ENCODE measurements around the gene HTR3E.
"Not testable (repeated sequence)": the region's sequence is repeated elsewhere in the genome, so short reads cannot be mapped to it uniquely, and the experiment has no call there.

The HTR3E gene

DNA sequence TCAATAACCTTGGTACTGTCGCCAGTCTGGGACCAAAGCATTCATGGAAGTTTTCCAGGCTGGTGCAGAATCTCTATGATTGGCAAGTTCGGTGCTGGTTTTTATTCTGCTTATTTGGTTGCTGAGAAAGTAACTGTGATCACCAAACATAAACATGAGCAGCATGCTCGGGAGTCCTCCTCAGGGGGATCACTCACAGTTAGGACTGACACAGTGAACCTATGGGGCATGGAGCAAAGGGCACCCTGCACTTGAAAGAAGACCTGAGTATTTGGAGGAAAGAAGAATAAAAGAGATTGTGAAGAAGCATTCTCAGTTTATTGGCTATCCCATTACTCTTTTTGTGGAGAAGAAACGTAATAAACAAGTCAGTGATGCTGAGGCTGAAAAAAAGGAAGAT is 19.2 kb downstream of the HTR3E start:
- no peak for DNase-seq

GRCh38 chr3:184117636-184118035 is 20.8 kb downstream of the HTR3E start:
- DNase-seq = no peak

DNA sequence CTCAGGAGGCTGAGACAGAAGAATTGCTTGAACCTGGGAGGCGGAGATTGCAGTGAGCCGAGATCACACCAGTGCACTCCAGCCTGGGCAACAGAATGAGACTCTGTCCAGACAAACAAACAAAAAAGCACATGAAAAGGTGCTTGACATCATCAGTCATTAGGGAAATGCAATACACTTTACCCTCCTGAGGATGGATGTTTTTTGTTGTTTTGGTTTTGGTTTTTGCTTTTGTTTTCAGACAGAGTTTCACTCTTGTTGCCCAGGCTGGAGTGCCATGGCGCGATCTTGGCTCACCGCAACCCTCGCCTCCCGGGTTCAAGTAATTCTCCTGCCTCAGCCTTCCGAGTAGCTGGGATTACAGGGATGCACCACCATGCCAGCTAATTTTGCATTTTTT is 24.2 kb downstream of the HTR3E start:
- DNase-seq = not testable (repeated sequence)

DNA sequence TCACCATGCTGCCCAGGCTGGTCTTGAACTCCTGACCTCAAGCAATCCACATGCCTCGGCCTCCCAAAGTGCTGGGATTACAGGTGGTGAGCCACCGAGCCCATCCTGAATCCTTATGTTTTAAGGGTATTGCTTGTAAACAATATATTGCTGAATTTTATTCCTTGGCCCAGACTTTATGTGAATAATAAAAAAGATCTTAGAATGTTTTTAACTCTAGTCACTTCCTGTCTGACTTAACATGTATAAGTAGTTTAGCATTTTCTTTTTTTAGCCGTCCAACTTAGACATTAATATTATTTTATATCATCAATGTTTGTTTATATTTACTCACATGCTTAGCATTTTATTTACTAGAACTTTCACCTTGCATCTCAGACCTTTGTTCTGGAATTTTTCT is 29.1 kb downstream of the HTR3E start:
- no peak for DNase-seq

GRCh38 chr3:184129012-184129411 is 32.1 kb downstream of the HTR3E start:
- DNase-seq = no peak

DNA sequence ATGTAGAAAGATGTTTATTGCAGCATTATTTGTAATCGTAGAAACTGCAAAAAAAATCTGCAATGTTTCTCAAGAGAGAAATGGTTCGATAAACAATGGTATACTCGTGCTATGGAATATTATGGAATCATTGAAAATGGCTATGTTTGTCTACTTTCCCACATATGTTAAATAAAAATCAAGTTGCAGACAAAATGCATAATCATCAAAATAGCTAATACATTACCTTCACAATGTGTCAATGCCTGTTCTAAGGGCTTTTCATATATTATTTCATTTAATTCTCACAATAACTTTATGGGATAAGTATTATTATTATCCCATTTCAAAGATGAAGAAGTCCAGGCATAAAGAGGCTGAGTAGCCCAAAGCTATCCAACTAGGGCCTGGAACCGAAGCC is 36.1 kb downstream of the HTR3E start:
- no peak for DNase-seq

- peak; percentile 15 for DNase-seq
Measured at GRCh38 chr3:184133840-184134745, 37.2 kb downstream of the HTR3E start.

DNA sequence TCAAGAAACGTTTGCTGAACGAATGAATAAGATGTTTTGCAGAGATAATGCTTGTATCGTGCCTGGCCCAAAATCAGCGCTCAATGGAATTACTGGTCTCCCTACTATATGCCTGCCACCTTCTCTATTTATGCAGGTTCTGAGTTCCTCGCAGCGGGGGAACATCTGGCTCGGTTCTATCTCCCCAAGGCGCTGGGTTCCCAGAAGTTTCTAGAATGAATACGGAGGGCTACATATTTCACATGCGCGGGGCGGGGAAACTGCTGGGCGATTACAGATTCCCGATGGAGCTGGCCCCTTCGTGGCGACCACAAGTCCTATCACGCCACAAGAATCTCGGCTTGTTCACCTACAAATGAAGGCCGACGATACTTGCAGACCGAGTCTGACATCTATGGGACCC is 37.9 kb downstream of the HTR3E start:
- DNase-seq = no peak

DNA sequence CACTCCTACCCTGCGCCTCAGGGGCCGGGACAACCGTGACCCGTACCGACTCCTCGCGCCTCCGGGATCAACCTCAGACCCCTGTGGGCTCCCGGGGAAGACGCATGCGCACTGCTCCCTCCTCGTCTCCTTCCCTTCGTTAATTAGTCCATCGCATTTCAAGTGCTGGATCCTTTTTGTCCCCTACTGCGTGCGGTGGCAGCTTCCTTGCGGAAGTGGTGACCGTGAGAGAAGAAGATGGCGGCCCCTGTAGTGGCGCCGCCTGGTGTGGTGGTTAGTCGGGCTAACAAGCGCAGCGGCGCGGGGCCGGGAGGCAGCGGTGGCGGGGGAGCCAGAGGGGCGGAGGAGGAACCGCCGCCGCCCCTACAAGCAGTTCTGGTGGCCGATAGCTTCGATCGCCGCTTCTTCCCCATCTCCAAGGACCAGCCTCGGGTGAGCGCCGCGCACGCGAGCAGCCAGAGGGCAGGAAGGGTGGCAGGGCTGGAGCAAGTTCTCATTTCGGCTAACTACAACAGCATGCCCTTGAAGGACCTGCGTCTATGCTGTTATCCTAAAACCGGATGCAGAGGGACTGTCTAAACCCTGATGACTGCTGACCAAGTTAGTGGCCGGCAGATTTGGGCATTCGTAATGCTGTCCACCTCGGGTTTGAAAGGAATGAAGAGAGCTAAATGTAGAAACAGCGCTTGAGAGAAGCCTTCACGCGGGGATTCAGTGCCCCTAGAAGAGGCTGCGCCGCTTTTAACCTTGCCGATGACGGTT is 38.5 kb downstream of the HTR3E start, which contains the start of gene EIF2B5:
EIF2B5 (plus strand) TSS at position 210 of the 762 bp plus-strand sequence; CDS start at position 238, 28 bp downstream.
- DNase-seq = peak; percentile 66

GRCh38 chr3:184135911-184136260 is 39.0 kb downstream of the HTR3E start:
- DNase-seq = no peak

- DNase-seq = no peak
Measured at GRCh38 chr3:184140436-184140835, 43.6 kb downstream of the HTR3E start.

DNA sequence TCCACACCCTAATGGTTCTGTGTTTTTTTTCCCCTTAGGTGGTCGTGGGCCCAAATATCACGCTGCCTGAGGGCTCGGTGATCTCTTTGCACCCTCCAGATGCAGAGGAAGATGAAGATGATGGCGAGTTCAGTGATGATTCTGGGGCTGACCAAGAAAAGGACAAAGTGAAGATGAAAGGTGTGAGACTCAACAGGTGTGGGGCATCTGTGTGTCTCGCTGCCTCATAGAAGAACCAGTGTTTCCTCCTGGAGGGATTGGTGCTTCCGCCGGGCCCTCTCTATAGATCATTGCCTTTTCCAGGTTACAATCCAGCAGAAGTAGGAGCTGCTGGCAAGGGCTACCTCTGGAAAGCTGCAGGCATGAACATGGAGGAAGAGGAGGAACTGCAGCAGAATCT is 45.3 kb downstream of the HTR3E start:
- no peak for DNase-seq

GRCh38 chr3:184143327-184143726 is 46.5 kb downstream of the HTR3E start:
- no peak for DNase-seq

- no peak for DNase-seq
Measured at GRCh38 chr3:184144505-184144904, 47.6 kb downstream of the HTR3E start.

DNA sequence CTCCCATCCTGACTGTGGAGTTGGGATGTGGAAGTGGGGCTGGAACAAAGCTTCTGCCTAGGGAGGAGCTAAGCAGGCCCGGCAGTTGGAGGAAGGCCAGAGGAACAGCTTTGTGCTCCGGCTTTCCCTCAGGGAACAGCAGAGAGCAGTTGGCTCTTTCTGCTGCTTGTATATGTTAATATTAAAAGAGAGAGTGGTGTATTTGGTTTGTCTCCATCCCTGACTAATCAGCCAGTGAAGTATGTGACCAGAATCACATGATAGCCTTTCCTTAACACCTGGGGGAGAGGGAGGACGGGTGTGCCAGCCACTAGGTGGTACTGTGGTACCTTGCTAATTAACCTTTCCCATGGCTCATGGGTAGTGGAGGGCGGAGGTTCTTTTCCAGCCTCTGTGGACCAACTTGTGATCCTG is 48.3 kb downstream of the HTR3E start:
- no peak for DNase-seq

DNA sequence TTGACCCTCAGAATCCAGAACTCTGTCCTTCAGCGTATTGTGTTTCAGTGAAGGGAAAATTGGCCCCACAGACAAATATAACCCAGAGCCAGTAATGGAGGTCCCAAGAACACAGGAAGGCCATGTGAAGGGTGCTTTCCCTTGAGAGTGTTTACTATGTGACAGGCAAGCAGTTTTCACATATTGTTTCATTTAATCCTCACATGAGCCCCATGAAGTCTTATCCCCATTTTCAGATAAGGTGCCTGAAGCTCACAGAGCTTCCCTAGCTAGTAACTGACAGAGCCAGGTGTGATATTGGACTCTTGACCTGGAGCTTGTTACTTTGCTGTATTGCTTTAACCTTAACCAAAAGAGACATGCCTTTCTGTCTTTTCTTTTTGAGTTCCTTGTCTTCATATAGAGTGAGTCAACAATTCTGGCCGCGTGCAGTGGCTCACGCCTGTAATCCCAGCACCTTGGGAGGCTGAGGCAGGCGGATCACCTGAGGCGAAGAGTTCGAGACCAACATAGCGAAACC is 48.9 kb downstream of the HTR3E start:
- DNase-seq = no peak

- DNase-seq = no peak
Measured at GRCh38 chr3:184148076-184148475, 51.2 kb downstream of the HTR3E start.

DNA sequence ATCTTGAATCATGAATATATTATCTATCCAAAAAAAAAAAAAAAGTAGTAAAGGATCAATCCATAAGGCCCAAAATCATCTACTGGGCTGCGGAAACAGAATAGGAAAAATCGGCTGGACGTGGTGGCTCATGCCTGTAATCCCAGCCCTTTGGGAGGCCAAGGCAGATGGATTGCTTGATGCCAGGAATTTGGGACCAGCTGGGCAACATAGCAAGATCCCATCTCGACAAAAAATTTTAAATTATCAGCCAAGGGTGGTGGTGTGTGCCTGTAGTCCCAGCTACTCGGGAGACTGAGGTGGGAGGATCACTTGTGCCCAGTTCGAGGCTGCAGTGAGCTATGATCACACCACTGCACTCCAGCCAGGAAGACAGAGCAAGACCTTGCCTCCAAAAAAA is 52.3 kb downstream of the HTR3E start:
- DNase-seq = no peak

DNA sequence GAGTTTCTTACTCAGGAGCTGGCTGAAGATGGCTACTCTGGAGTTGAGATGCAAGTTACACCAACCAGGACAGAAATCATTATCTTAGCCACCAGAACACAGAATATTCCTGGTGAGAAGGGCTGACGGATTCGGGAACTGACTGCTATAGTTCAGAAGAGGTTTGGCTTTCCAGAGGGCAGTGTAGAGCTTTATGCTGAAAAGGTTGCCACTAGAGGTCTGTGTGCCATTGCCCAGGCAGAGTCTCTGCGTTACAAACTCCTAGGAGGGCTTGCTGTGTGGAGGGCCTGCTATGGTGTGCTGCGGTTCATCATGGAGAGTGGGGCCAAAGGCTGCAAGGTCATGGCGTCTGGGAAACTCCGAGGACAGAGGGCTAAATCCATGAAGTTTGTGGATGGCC is 52.9 kb downstream of the HTR3E start:
- not testable (repeated sequence) for DNase-seq

DNA sequence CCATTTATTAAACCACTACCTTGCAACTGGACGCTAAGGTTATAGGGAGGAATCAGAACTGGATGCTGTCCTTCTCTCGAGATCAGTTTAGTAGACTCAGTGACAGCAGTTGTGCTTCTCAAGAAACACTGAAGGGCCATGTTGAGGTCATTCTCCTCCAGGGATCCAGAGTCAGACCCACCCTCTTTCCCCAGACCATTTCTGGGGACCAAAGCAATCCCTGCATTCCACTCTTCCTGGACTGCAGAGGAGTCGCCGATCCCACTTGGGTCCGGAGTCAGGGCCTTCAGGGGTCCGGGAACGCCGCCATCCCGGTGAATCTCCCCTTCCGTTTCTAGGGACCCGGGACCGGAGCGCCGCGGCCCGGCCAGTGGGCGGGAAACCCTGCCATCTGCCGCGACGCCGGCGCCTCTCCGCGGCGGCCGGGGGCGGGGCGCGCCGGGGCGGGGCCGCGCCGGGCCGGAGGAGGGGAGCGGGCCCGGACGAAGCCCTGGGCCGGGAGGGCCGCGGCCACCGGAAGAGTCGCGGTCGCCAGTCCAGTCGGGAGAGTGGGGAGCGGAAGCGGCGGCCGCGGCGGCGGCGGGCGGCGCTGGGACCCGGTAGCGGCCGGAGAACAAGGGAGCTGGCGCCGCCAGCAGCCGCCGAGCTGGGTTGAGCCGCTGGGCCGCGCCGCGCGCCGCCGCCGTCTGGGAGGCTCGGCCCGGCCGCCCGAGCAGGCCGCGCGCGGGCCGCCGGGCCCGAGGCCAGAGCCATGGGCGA is 58.2 kb downstream of the HTR3E start, which contains the start of gene DVL3:
DVL3 (plus strand) TSS at position 493 of the 759 bp plus-strand sequence; CDS start at position 752, 259 bp downstream.
- peak; percentile 37 for DNase-seq

GRCh38 chr3:184155644-184156521 is 59.0 kb downstream of the HTR3E start:
- peak; percentile 29 for DNase-seq

DNA sequence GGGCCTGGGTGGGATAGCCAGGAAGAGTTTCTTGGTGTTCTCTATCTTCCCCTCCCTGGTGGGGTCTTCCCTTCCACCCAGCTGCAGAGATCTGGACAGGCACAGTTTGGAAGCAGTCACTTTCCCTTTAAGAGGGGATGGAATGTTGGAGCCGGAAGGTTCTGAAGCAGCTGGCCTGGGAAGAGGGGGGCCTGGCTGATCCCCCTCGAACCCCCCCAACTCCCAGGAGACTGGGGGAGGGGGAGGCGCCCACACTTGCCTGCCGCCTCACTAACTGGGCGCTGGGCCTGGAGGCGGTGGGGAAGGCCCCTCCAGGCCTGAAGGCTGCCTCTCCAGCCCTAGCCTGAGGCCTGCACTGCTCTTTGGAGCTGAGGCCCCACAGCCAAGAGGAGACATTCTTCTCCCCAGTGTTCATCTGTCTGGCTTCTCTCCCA is 59.7 kb downstream of the HTR3E start:
- DNase-seq = no peak

All from activated gamma-delta T cell (primary cell).